NT2/D1 (cell line): ENCODE results near the gene LNPK.
"Not testable (repeated sequence)": the region's sequence is repeated elsewhere in the genome, so short reads cannot be mapped to it uniquely, and the experiment has no call there.

Source experiments
- DNase-seq: peaks from one replicate; pipeline ENCODE4 v3.0.0-alpha.2; 2011; ENCODE audit warnings: low read depth, low spot score
- H3K27me3 ChIP-seq: 2 replicates; pipeline ENCODE4 v1.6.0; 2011; ENCODE audit warnings: mild to moderate bottlenecking; ENCODE audit not compliant: insufficient read length, insufficient read depth
- H3K36me3 ChIP-seq: 2 replicates; pipeline ENCODE4 v1.6.1; 2011; ENCODE audit warnings: mild to moderate bottlenecking, low read length, mixed read lengths; ENCODE audit not compliant: insufficient read depth, insufficient read length
- H3K4me1 ChIP-seq: 2 replicates; pipeline ENCODE4 v1.5.1; 2011; ENCODE audit not compliant: insufficient read depth, insufficient read length
- H3K4me3 ChIP-seq: 2 replicates; pipeline ENCODE4 v1.5.1; 2011; ENCODE audit warnings: low read depth; ENCODE audit not compliant: insufficient read length
- H3K9ac ChIP-seq: 2 replicates; pipeline ENCODE4 v1.6.0; 2011; ENCODE audit warnings: low read depth; ENCODE audit not compliant: insufficient read length
- H3K9me3 ChIP-seq: 2 replicates; pipeline ENCODE4 v1.5.1; 2011; ENCODE audit warnings: mild to moderate bottlenecking, low read length; ENCODE audit not compliant: insufficient read depth
- SUZ12 ChIP-seq: IDR thresholded peaks from 2 replicates; pipeline ENCODE4 v1.6.1; 2011; ENCODE audit not compliant: insufficient read length, insufficient read depth; ENCODE audit errors: extremely low read depth
- YY1 ChIP-seq: IDR thresholded peaks from 2 replicates; pipeline ENCODE4 v1.6.1; 2011; ENCODE audit not compliant: insufficient read length, insufficient read depth
- ZNF274 ChIP-seq: IDR thresholded peaks from 2 replicates; pipeline ENCODE4 v1.6.1; 2011; ENCODE audit warnings: mild to moderate bottlenecking, low read depth, low read length

LNPK gene

GRCh38 chr2:175966839-175967238 is 35.2 kb downstream of the LNPK start:
- no peaks in the 10 kb centered on the region for H3K9me3 ChIP-seq
- H3K4me3 ChIP-seq = no peak overlapping the region
- H3K36me3 ChIP-seq = peaks cover 6% of the 10 kb centered on the region
- H3K27me3 ChIP-seq = no peaks in the 10 kb centered on the region
- no peak overlapping the region for H3K9ac ChIP-seq
- H3K4me1 ChIP-seq = no peaks in the 10 kb centered on the region
- no peak for DNase-seq
- TF ChIP-seq YY1 (no peak), SUZ12 (no peak), ZNF274 (no peak)

DNA sequence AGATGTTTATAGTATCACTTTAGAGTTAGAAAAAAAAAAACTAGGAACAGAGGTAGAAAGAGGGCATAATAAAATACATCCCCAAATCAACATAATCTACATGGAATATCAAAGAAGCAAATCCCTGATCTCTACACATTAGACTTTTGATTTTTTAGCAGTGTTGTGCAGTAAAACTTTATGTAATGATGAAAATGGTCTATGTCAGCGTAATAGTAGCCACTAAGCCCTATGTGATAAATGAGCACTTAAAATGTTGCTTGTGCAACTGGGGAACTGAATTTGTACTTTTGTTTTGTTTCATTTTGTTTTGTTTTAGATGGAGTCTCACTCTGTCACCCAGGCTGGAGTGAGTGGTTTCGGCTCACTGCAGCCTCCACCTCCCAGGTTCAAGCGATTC is 36.3 kb downstream of the LNPK start:
- Histone ChIP-seq H3K36me3 (peaks cover 6% of the 10 kb centered on the region), H3K9ac (no peak overlapping the region), H3K4me3 (no peak overlapping the region), H3K27me3 (no peaks in the 10 kb centered on the region), H3K9me3 (no peaks in the 10 kb centered on the region), H3K4me1 (no peaks in the 10 kb centered on the region)
- no peak for DNase-seq
- TF ChIP-seq SUZ12 (no peak), ZNF274 (no peak), YY1 (no peak)

DNA sequence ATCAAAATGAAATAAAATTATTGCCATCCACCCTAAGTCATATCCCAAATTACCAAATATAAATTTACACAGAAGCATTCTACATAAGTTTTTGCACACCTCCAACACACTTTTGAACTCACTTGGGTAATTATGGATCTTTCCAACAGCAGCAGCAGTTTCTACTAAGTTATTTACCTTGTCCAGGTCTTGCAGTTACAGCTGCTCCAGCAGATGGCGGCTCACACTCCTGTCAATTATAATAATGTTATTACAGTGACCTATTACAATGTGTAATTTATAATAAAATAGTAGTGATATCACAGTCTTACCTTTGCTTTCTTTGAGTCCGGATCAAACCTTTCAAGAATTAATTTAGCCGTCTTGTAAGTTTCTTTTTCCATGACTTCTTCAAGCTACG is 37.9 kb downstream of the LNPK start:
- Histone ChIP-seq H3K27me3 (no peaks in the 10 kb centered on the region), H3K4me1 (no peaks in the 10 kb centered on the region), H3K9ac (no peak overlapping the region), H3K4me3 (no peak overlapping the region), H3K36me3 (peaks cover 6% of the 10 kb centered on the region), H3K9me3 (no peaks in the 10 kb centered on the region)
- no peak for DNase-seq
- TF ChIP-seq SUZ12 (no peak), ZNF274 (no peak), YY1 (no peak)

DNA sequence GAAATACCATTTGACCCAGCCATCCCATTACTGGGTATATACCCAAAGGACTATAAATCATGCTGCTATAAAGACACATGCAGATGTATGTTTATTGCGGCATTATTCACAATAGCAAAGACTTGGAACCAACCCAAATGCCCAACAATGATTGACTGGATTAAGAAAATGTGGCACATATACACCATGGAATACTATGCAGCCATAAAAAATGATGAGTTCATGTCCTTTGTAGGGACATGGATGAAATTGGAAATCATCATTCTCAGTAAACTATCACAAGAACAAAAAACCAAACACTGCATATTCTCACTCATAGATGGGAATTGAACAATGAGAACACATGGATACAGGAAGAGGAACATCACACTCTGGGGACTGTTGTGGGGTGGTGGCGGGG is 38.9 kb downstream of the LNPK start:
- not testable (repeated sequence) for H3K27me3 ChIP-seq, H3K4me1 ChIP-seq, H3K9ac ChIP-seq, H3K9me3 ChIP-seq, H3K36me3 ChIP-seq, H3K4me3 ChIP-seq, DNase-seq

DNA sequence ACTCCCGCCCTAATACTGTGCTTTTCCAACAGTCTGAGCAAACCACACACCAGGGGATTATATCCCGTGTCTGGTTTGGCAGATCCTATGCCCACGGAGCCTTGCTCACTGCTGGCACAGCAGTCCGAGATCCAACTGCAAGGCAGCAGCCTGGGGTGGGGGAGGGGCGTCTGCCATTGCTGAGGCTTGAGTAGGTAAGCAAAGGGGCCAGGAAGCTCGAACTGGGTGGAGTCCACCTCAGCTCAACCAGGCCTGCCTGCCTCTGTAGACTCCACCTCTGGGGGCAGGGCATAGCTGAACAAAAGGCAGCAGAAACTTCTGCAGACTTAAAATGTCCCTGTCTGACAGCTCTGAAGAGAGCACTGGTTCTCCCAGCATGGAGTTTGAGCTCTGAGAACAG is 44.2 kb downstream of the LNPK start:
- Histone ChIP-seq H3K36me3 (peaks cover 10% of the 10 kb centered on the region), H3K4me1 (no peaks in the 10 kb centered on the region), H3K4me3 (no peak overlapping the region), H3K9ac (no peak overlapping the region), H3K27me3 (no peaks in the 10 kb centered on the region), H3K9me3 (peaks cover 6% of the 10 kb centered on the region; the same call in 1 of the 2 replicates)
- DNase-seq = peak; percentile 15
- TF ChIP-seq ZNF274 (no peak), SUZ12 (no peak), YY1 (no peak)

DNA sequence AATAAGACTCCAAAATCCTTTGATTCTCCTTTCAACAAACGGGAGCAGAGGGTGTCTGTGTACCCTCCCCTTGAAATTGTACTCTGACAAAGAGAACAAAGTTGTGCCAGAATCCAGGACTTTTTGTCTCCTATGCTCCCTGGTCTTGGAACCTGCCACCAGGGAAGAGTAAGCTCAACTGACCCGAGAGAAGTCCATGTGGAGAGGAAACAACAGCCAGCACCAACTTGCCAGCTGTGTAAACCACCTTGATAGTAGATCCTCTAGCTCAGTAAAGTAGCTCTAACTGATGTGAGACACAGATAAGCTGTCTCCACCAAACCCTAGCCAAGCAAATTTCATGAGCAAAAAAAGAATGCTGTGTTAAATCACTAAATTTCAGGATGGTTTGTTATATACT is 46.9 kb downstream of the LNPK start:
- TF ChIP-seq SUZ12 (no peak), ZNF274 (no peak), YY1 (no peak)

GRCh38 chr2:175950512-175950911 is 51.6 kb downstream of the LNPK start:
- Histone ChIP-seq H3K36me3 (peaks cover 12% of the 10 kb centered on the region), H3K4me3 (no peak overlapping the region), H3K9ac (no peak overlapping the region), H3K9me3 (no peaks in the 10 kb centered on the region), H3K4me1 (no peaks in the 10 kb centered on the region), H3K27me3 (no peaks in the 10 kb centered on the region)
- DNase-seq = no peak
- TF ChIP-seq SUZ12 = no peak
- no peak for TF ChIP-seq YY1
- no peak for TF ChIP-seq ZNF274

More for the DNA sequence above, 46.9 kb downstream of the LNPK start:
- H3K9ac ChIP-seq = no peak overlapping the region
- no peaks in the 10 kb centered on the region for H3K4me1 ChIP-seq
- DNase-seq = no peak
- peaks cover 6% of the 10 kb centered on the region; the same call in 1 of the 2 replicates for H3K9me3 ChIP-seq
- H3K27me3 ChIP-seq = no peaks in the 10 kb centered on the region
- peaks cover 10% of the 10 kb centered on the region for H3K36me3 ChIP-seq
- H3K4me3 ChIP-seq = no peak overlapping the region

DNA sequence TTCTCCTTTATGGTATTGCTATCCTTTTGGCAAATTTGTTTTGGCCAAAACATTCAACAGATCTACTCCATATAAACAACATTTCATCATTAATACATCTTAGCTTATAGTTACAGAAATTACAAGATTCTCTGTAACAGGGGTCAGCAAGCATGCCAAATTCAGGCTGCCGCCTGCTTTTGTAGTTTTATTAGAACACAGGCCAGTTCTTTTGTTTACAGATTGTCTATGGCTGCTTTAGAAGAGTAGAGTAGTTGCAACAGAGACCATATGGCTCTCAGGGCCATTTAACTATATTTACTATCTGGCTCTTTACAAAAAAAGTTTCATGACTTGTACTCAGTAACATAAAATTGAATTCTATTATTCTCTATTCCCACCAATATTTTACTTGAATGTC is 53.9 kb downstream of the LNPK start:
- no peak overlapping the region for H3K9ac ChIP-seq
- TF ChIP-seq SUZ12 (no peak), YY1 (no peak), ZNF274 (no peak)
- H3K4me1 ChIP-seq = no peaks in the 10 kb centered on the region
- DNase-seq = no peak
- no peaks in the 10 kb centered on the region for H3K9me3 ChIP-seq
- H3K36me3 ChIP-seq = peaks cover 15% of the 10 kb centered on the region
- no peaks in the 10 kb centered on the region for H3K27me3 ChIP-seq
- H3K4me3 ChIP-seq = no peak overlapping the region
